HL-60/S4 (cell line): ENCODE results near the gene C9orf78.

Experiments used
- in situ Hi-C: fragments of 300-500 bp; cut with MboI; formaldehyde crosslinking; loops from 2 replicates; pipeline ENCODE4 v1.14.3; 2022; ENCODE audit warnings: low sequenced_read_pairs

C9orf78 gene

DNA sequence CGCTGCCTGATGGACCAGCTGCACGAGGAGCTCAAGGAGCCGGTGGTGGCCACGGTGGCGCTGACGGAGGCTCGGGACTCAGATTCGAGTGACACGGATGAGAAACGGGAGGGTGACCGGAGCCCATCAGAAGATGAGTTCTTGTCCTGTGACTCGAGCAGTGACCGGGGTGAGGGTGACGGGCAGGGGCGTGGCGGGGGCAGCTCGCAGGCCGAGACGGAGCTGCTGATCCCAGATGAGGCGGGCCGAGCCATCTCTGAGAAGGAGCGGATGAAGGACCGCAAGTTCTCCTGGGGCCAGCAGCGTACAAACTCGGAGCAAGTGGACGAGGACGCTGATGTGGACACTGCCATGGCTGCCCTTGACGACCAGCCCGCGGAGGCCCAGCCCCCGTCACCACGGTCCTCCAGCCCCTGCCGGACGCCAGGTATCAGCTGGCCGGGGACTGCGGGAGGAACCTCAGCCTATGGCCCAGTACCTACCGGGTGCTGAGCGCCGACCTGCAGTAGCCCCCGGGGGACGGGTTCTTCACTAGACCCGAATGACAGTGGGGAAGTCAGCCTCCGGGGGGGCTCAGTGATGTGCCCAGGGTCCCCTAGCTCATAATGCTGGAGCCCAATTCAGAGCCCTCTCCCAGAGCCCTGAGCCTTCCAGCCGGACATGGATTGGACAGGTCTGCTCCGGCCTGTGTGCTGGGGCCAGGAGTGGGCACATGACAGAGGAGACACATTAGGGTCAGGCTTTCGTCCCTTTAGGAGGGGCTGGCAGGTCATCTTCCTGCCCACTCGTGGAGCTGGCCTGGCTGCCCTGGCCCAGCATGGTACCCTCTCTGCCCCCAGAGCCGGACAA is 33.2 kb upstream of the C9orf78 start:
- in situ Hi-C loops = no loop called here

DNA sequence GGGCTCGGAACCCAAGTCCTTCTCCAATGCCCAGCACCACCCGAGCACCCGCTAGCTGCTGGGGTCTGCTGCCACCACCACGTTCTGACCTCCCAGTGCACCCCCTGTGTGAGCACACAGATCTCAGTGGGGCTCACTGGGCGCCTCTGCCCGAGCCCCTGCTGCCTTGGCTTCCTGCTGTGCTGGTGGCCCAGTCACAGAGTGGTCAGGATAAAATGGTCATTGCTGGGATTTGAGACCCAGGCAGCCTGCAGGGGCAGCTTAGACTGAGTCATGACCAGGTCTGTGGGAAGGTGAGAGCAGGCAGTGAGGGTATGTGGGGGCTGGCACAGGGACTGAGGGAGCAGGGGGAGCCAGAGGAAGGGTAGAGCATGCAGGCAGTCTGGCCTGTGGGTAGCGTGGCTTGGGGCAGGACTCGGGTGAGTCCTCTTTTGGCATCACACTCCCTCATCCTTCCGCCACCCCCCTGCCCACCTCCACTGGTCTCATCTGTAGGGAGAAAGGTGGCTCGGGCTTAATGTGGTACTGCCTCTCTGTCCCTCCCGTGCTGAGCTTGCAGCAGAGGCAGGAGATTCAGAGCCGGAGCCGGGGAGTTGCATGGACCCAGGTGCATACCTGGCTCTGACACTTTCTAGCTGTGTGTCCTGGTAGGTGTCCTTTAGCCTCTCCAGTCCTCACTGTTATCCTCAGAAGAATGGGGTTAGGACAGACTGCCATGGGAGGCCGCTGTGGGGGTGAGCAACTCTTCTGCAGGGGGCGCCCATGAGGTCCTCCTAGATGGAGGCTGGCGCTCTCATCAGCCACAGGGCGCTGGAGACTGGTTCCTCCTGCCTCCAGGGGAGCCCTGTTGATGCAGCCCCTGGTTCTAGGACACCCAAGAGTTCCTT is 32.3 kb upstream of the C9orf78 start:
- in situ Hi-C loops = no loop called here

DNA sequence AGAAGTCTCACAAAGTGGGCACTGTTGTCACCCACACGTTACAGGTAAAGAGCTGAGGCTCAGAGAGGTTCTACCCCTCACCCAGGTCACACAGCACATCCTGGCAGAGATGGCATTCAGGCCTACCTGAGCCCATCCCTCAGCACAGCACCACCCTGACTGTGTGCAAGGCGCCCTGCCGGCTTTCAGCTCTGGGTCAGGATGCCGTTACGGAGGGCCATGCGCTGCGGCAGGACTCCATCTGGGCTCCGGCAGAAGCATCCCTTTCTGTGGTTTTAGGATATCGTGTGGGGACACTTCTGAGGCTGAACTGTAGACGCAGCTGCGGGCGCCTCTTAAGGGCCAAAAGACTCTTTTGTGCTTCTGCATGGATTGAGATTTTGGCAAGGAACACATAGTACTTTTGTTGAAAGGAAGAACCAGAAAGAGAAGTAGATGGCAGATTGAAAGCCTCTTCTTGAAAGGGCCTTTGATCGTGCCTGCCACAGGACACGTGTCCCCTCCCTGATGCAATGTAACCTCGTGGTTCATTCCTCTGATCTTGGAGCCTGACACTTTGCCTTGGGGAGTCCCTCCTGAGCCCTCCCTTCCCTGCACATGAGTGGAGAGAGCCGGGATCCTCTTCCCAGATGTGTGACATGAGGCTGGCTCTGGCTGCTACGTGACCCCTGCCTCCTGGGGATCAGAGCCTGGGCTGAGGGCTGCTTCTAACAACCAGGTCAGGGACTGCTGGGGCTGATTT is 31.5 kb upstream of the C9orf78 start:
- in situ Hi-C loops = no loop called here

DNA sequence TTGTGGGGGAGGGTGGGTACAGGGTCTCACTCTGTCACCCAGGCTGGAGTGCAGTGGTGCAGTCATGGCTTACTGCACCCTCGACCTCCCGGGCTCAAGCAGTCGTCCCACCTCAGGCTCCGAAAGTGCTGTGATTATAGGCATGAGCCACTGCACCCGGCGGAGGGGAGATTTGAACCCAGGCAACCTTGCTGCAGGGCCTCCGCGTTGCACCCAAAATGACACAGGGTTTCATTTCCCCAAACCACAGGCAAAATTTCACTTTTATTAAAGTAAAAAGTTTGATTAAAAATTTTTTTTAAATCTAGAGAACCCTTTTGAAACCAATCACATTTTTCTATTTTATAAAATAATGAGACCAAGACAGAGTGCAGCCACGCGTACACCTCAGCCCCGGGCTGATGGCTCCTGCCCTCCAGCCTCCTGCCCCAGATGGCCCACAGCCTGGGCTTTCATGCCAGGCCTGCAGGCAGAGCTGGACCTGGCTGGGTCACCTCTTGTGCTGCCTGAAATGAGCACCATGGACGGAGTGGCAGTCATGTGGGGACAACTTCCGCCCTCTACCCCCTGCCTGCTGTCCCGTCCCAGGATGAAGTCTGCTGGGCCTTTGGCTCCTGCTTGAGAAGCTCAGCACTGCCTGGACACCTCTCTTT is 30.7 kb upstream of the C9orf78 start:
- in situ Hi-C loops = no loop called here

DNA sequence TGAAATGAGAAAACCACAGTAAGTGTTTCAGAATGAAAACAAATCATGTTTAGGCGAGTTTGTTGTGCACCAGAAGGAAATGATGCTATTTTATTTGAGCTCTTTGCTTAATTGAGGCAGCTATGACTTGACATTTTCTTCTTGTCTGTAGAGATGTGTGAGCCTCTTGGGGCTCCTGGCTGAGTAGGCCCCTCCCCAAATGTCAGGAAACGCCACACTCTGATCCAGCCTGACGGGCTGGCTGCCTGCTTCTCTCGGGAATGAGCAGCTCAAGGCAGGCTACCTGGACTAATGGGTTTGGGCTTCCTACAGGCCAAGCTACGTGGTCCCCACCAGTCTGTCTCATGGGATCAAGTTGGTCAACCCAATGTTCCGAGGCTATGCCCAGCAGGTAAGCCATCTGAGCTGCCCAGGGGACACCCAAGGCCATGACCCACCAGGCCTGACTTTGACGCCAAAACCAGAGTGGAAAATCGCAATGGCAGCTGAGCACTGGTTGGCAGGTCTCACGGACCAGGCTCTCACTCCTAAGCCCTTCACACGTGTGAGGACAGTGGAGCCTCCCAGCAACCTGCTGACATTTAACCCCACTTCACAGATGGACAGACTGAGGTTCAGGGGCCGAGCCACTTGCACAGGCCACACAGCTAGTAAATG is 30.0 kb upstream of the C9orf78 start:
- in situ Hi-C loops = no loop called here

DNA sequence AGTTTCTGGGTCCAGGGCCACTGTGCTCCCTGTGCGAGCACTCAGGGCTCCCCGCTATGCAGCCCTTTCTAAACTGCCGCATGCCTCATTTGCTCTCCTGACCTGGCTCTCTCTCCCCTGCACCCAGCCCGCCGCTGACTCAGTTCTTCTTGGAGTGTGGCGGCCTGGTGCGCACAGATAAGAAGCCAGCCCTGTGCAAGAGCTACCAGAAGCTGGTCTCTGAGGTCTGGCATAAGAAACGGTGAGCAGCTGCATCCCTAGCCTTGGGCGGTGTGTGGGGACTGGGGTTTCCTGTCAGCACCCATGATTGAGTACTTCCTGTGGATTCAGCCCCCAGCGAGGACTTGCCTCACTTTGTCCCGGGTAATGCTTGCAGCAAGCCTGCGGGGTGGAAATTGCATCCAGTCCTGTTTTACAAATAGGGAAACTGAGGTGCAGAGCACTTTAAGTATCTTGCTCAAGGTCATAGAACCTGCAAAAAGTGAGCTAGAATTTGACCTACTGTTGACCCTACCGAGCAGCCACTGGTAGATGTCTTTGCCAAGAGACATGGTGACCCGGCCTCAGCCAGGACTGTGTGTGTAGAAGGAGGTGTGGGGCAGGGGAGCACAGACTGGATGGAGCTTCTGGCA is 28.1 kb upstream of the C9orf78 start:
- in situ Hi-C loops = no loop called here

DNA sequence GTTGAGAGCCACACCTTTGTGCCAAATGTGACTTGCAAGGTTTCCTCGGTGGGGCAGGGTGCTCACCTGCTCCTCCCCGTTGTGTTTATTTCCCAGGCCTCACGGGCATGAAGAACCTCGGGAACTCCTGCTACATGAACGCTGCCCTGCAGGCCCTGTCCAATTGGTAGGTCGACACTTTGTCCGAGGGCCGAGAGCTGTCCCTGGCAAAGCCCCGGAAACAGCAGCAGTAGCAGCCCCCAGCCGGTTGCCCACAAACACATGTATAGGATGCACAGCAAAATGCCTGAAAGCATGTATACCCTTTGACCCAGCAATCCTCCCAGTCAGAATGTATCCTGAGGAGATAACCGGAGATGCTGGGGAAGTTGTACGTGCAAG is 26.4 kb upstream of the C9orf78 start:
- in situ Hi-C loops = no loop called here

DNA sequence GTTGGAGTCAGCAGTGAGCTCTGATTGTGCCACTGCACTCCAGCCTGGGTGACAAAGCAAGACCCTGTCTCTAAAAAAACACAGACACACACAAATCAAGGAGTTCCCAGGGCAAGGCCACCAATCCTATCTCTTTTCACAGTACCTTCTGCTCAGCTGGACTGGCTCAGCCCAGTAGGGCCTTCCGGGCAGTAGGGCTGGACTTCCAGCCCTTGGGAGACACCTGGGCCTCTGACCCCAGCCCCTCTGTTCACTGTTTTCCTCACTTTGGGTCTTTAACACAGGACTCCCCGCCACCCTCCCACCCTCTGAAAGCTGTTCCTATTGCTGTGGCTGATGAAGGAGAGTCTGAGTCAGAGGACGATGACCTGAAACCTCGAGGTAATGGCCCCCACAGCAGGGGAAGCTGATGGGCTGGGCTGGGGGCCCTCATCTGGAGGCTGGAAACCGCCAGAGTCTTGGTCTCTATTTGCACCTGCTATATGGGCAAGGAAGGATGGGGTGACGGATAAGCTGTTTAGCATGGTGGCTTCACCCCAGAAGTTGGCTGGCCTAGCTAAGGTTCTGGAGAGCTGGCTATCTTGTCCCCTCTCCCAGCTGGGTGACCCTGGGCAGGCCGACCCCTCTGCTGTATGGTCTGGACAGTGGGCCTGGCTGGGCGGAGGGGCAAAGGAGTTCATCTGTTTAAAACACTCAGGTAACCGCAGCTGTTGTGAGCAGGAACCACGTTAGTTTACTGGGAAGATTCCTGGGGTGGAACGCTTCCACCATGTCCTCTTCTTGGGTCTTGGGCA is 25.8 kb upstream of the C9orf78 start:
- in situ Hi-C loops = no loop called here

DNA sequence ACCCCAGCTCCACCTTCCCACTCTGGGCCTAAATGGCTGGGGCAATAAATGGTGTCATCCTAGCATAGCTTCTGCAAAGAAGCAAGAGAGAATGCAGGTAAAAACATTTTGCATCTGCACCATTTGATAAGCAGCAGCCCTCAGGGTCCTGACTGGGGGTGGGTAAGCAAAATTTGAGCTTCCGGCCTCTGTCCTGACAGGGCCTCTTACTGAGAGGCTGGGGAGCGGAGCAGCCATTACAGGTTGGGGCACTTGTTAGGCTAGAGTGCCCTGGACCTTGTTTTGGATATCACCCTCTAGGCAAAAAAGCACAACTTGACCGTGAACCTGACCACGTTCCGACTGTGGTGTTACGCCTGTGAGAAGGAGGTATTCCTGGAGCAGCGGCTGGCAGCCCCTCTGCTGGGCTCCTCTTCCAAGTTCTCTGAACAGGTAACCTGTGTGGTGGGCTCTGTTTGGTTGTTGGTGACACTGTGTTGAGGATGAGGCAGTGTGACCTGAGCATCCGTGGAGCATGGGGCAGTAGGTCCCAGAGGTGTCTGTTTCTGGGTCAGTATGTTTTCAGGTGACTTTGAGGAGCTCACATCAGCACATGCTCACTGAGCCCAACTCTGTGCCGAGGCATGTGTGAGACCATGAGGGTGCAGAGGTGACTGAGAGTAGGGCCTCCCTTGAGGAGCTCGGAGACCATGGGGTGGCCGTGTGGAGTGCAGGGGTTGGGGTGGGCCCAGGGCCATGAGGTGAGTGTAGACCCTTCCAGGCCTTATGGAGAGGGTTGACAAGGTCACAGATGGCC is 23.3 kb upstream of the C9orf78 start:
- in situ Hi-C loops = no loop called here

DNA sequence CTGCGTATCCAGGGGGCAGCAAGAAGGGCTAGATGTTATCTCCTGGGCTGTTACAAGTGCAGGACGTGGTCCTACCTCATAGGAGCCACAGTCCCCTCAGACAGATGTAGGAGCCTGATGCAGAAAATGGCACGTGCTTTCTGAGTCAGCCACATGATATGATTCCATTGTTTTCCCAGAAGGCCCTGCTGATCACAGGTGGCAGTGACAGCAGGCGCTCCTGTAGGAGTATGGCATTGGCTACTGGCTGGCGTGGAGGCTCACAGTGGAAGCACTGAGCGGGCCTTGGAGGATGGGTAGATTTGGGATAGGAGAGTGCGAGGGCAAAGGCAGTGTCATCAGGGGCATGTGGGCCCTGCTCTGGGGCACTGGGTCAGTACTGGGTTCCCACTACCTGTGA is 22.1 kb upstream of the C9orf78 start:
- in situ Hi-C loops = no loop called here

DNA sequence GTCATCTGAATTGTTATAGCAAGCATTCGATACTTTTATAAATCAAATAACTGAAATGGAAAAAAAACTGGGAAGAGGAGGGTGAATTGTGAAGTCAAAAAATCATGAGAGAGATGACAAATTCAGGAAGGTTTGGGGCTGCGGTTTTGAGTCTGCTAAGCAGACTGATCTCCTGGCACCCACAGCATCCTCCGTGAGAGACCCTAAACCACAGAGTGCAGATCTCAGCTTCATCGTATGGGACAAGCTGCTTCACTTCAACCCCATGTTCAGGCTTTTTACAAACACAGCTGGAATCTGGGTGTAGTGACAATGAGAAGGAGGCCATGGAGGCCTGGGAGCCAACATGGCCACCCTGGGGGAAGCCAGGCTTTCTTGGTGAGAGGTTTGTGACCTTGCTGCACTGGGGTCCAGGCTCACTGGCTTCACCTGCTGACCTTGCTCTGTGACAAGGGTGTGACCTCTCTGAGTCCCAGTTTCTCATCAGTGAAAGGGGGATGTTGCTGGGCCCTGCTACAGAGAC is 19.6 kb upstream of the C9orf78 start:
- in situ Hi-C loops = no loop called here

DNA sequence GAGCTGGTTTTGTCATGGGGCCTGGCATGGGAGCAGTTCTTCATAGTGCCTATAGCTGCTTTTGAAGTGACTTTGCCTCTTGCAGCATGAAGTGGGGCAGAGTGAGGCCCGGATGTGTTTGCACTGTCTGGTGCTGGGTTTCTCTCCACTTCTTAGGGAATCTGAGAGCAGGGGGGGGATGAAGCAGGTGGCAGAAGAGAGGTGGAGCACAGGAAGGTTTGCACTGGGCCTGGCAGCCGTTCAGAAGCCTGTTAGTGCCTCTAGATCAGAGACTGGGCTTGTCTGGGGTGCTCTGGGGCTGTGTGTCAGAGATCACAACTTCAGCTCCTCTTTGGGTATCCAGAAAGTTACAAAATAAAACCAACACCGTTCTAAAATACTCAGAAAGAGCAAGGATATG is 18.5 kb upstream of the C9orf78 start:
- in situ Hi-C loops = no loop called here

DNA sequence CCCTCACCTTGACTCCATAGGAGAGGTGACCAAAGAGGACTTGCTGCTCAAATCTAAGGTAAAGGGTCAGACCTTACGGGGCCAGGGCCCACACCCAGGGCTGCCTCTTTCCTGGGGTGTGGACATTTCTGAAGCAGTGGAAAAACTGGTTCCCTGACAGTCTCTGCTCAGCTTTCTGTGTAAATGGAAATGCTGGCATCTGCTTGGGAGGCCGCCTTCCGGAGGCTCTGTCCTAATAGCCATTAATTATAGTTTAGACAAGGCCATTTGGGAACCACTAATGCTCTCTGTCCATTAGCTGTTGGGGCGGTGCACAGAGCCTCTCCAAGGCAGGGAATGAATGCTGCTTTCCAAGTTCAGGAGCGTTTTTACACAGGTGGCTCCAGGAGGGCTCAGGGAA is 17.5 kb upstream of the C9orf78 start:
- in situ Hi-C loops = no loop called here

DNA sequence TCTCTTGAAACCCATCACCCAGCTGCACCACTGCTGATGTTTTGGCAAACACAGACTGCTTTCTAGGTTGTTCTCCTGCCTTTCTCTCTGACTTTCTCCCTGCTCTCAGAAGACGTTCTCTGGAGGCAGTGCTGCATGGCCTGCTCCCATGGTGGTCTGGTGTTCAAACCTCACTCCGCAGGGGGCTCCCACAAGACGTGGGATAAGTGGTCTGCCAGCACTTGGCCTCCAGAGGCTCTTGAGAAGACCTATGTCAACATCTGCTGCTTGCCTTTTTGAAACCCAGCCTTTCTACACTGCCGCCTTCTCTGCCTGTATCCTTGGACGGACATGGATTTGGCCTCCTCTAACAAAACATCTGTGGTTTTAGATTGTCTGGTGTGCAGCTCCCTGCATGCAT is 16.7 kb upstream of the C9orf78 start:
- in situ Hi-C loops = no loop called here

DNA sequence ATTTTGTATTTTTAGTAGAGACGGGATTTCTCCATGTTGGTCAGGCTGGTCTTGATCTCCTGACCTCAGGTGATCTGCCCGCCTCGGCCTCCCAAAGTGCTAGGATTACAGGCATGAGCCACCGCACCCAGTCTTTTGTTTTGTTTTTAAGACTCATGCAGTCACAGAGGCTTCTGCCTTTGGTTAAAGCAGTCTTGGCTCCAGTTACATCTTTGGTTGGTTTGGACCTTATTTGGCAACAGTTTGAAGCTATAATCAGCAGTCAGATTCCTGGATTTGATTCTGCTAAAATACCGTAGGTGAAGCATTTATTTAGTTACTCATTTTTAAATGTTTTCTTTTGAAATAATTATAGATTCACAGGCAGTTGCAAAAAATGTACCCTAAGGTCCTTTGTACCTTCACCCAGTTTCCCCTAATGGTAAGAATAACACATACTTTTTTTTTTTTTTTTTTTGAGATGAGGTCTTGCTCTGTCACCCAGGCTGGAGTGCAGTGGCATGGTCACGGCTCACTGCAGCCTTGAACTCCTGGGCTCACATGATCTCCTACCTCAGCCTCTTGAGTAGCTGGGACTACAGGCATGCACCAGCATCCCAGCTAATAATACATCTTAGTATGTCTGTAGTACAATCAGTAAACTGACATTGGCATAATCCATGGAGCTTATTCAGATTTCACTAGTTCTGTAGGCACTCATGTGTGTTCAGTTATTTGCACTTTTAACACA is 15.9 kb upstream of the C9orf78 start:
- in situ Hi-C loops = no loop called here

DNA sequence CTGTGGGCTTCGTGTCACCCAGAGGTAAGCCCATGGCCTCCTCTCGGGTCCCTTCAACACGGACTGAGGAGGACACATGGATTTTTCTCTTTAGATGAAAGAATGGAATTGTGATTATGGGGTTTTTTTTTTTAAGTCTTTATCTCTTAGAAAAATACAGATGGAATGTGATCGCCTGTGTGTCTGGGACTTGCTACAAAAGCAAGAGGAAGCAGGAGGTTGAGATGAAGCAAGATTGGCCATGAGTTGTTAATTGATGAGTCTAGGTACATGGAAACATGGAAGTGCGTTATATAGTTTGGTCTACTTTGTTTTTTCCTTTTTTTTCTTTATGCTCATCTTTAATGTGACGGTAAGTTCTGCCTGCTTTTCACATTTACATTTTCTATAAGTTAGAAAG is 14.8 kb upstream of the C9orf78 start:
- in situ Hi-C loops = no loop called here

DNA sequence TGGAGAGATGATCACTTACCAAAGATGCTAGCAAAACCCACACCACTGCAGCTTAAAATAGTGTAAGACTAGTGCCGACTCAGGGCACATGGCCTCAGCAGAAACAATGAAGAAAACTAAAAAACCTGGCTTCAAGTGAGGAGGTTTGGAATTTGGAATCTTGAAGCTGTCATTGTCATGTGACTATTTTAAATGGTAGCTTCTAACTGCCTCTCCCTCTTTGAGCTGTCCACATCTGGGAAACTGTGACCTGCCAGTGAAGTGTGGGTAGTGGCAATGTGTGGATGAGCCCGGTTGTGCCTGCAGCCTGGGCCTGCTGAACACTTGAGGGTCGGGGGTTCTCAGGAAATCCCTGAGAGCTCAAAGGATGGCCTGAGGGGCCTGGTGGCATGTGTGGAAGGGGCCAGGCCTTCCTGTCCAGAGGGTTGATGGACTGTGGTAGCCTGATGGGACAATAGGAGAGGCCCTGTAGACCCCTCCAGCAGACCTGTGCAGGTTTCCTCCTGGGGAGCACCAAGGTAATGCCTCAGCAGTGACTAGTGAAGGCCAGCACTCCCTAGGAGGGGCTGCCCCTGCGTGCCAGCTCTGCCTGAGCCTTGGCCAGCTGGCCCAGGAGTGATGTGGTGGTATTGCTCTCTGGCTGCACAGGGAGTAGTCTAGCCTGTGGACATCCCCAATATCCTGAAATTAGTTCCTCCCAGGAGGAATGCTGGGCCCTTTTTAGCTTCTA is 13.8 kb upstream of the C9orf78 start:
- in situ Hi-C loops = no loop called here
